Measurements from ENCODE around the gene DFFA. TPM values are rescaled to one million over a fixed set of nuclear protein-coding genes. Genes with fewer than 3 reads are reported as not detected.
A peak's percentile ranks its signal among the peaks of the same experiment; 100 is the strongest.

DFFA gene
- total and polyA plus RNA-seq, 2 of the 4 experiments (the other 2 are of a cell fraction): 28.1 to 62.6 TPM

DNA sequence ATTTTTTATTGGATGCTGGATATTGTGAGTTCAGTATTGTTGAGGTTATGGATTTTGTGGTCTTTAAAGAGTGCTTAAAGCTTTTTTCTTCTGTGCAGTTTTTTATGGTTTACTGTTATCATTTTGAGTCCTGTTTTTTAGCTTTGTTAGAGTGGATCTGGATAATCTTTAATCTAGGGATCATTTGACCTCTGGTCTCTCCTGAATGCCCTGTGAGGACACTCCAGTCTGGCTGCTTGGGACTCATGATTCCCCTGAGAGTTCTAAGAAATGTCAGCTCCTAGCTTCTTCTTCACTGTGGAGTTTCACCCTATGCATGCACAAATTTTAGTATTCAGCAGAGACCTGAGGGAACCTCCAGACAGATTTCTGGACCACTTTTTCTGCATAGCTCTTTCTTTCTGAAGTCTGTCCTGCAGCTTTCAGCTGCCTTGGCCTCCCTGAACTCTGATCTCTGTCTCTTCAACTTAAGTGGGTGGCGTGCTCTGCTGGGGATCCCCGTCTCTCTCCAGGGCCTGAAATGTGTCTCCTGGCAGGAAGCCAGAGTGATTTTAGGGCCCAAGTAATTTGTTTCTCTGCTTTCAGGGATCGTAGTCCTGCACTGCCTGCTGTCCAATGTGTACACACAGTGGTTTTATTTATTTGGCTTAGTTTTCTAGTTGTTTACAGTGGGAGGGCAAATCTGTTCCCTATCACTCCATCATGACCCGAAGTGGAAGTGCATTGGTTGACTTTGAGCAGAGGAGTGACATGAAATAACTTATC, 17.1 kb upstream of the DFFA start:
- Histone ChIP-seq H3K9me3 (ENCODE audit: control insufficient read depth, insufficient read depth, low read length) (no peaks in the 10 kb centered on the region), H3K4me2 (ENCODE audit: low read depth, low read length) (no peak overlapping the region), H2BK20ac (ENCODE audit: low read depth, low read length) (no peak overlapping the region), H2BK5ac (ENCODE audit: low read depth, low read length, poor library complexity, severe bottlenecking) (no peak overlapping the region), H2AK5ac (ENCODE audit: low read depth, low read length) (no peak overlapping the region), H3K18ac (ENCODE audit: low read depth, low read length) (no peak overlapping the region), H3K14ac (replicated peaks; ENCODE audit: low read depth, low read length) (no peak overlapping the region), H3K4me1 (ENCODE audit: control insufficient read depth, insufficient read depth, low read length) (no peaks in the 10 kb centered on the region; the same call in 1 of the 2 replicates), H3K79me1 (ENCODE audit: low read depth in 1 of 2, low read length in 2 of 2) (peaks cover 26 to 62% of the 10 kb centered on the region in 2 experiments), H3K36me3 (ENCODE audit: control insufficient read depth, insufficient read depth, low read length) (no peaks in the 10 kb centered on the region), H3K4ac (ENCODE audit: low read depth, low read length) (no peak overlapping the region), H4K8ac (ENCODE audit: low read depth in 2 of 2, low read length in 2 of 2) (no peak overlapping the region), H2BK15ac (ENCODE audit: low read depth, low read length) (no peak overlapping the region), H4K5ac (ENCODE audit: low read depth, low read length) (no peak overlapping the region), H4K20me1 (ENCODE audit: insufficient read depth, low read length) (peaks cover 36% of the 10 kb centered on the region), H2AK9ac (replicated peaks; ENCODE audit: low read depth, low read length, poor library complexity) (no peak overlapping the region), H3K23ac (ENCODE audit: low read depth, low read length) (0 out of 2 replicates have a peak overlapping the region, but pooled peaks have one; percentile 39), H3K56ac (ENCODE audit: extremely low read depth, insufficient read depth, low read length) (no peak overlapping the region), H3K27me3 (ENCODE audit: control insufficient read depth, insufficient read depth, low read length) (no peaks in the 10 kb centered on the region), H3K27ac (ENCODE audit: insufficient read depth, low read length) (no peak overlapping the region), H2BK120ac (ENCODE audit: low read depth, low read length) (no peak overlapping the region), H3K9me1 (ENCODE audit: insufficient read depth, low read length) (peaks cover 8% of the 10 kb centered on the region), H3K9ac (ENCODE audit: low read depth, low read length) (no peak overlapping the region), H3K4me3 (ENCODE audit: insufficient read depth, low read depth, low read length) (no peak overlapping the region), H4K91ac (ENCODE audit: insufficient read depth, low read depth, low read length) (no peak overlapping the region), H2AFZ (replicated peaks; ENCODE audit: low read length, poor library complexity) (no peak overlapping the region)
- dilution Hi-C loops (cut with HindIII; ENCODE audit: low sequenced_read_pairs, unreplicated experiment) (no loop called here), intact Hi-C loops (cut with micrococcal nuclease) (no loop called here), in situ Hi-C loops (cut with MboI; ENCODE audit: low sequenced_read_pairs) (loop anchor here (5.0 kb wide), 1 partner anchor 112 kb away; no protein-coding TSS in a partner anchor)
- POLR2A ChIA-PET (ENCODE audit: unreplicated experiment): interaction anchor here (0.5 kb wide), 1 partner anchor 13 kb away, joined by 3 read pairs; no protein-coding TSS in a partner anchor
- BruUV-seq (replicated peaks): no TSS peak
- CTCF ChIA-PET: no interaction called here
- TF ChIP-seq MXI1 (IDR thresholded peaks at IDR 0.05; ENCODE audit: borderline replicate concordance, low read depth, low read length) (no peak), MAFK (IDR thresholded peaks at IDR 0.05; ENCODE audit: low read depth, low read length) (no peak), ELK1 (IDR thresholded peaks at IDR 0.05; ENCODE audit: borderline replicate concordance, low read depth, low read length) (no peak), RAD21 (IDR thresholded peaks at IDR 0.05; ENCODE audit: low read length) (no peak)
- ATAC-seq (ENCODE audit: low read depth) (no peak; the same call in 1 of the 2 replicates), DNase-seq (no peak)
- WGBS, 2 experiments (ENCODE audit: extremely low coverage in 2 of 2, insufficient read length in 1 of 2): no CpG with 5 or more reads among the region's 4 CpGs
